T follicular helper cell (primary cell): Measurements from ENCODE around the gene EPN2.

Experiments
- DNase-seq: peaks from one replicate; pipeline ENCODE4 v3.0.0-alpha.2; 2020; ENCODE audit warnings: low read depth

The EPN2 gene

GRCh38 chr17:19294443-19294842 is 57.3 kb downstream of the EPN2 start:
- no peak for DNase-seq

GRCh38 chr17:19295473-19296135 is 58.4 kb downstream of the EPN2 start:
- DNase-seq: no peak

GRCh38 chr17:19296786-19297778 is 59.9 kb downstream of the EPN2 start:
- no peak for DNase-seq

- no peak for DNase-seq
Measured at GRCh38 chr17:19298569-19299213, 61.5 kb downstream of the EPN2 start.

GRCh38 chr17:19299214-19299747 is 62.1 kb downstream of the EPN2 start:
- DNase-seq: no peak

GRCh38 chr17:19299866-19300265 is 62.7 kb downstream of the EPN2 start:
- no peak for DNase-seq

GRCh38 chr17:19301274-19301951 is 64.2 kb downstream of the EPN2 start:
- no peak for DNase-seq

GRCh38 chr17:19301973-19302372 is 64.8 kb downstream of the EPN2 start:
- DNase-seq: no peak

GRCh38 chr17:19302791-19303331 is 65.7 kb downstream of the EPN2 start:
- no peak for DNase-seq

- no peak for DNase-seq
Measured at GRCh38 chr17:19303367-19303776, 66.2 kb downstream of the EPN2 start.

GRCh38 chr17:19304209-19304608 is 67.0 kb downstream of the EPN2 start:
- no peak for DNase-seq

GRCh38 chr17:19304751-19305150 is 67.6 kb downstream of the EPN2 start:
- DNase-seq: no peak

GRCh38 chr17:19305256-19305655 is 68.1 kb downstream of the EPN2 start:
- DNase-seq: no peak

GRCh38 chr17:19305761-19306159 is 68.6 kb downstream of the EPN2 start:
- no peak for DNase-seq

- DNase-seq: peak; percentile 21
Measured at GRCh38 chr17:19306160-19307111, 69.3 kb downstream of the EPN2 start.

- DNase-seq: no peak
Measured at GRCh38 chr17:19307521-19307920, 70.4 kb downstream of the EPN2 start.

- no peak for DNase-seq
Measured at GRCh38 chr17:19308398-19308797, 71.2 kb downstream of the EPN2 start.

- no peak for DNase-seq
Measured at GRCh38 chr17:19309701-19310100, 72.5 kb downstream of the EPN2 start.

- no peak for DNase-seq
Measured at GRCh38 chr17:19310151-19310550, 73.0 kb downstream of the EPN2 start.

GRCh38 chr17:19311016-19311415 is 73.8 kb downstream of the EPN2 start:
- no peak for DNase-seq
